HG03439 (cell line): Measurements from ENCODE around the gene PLCB1.
"Not testable (repeated sequence)": the region's sequence is repeated elsewhere in the genome, so short reads cannot be mapped to it uniquely, and the experiment has no call there.

Experiments
- ATAC-seq: cut with Tn5 transposase; IDR thresholded peaks from one replicate; pipeline ENCODE4 v1.9.1; 2021; ENCODE audit warnings: mild to moderate bottlenecking, moderate library complexity; ENCODE audit not compliant: unreplicated experiment

Gene PLCB1

DNA sequence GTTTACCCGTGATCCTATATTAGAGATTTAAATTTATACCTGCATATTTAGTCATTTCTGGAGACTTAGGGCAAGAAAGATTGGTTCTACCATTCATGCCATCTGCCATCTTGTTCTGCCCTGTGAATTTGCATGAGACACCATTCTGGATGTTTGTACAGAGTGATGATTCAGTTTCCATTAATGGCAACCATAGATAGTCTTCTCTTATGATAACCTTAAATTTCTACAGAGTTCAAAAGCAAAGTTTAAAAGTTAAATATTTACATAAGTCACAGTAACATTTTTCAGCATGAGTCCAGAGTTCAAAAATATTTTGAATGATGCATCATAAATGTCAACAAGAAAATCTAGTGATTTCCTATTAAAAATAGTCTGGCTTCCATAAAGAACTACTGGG is 23.2 kb downstream of the PLCB1 start:
- ATAC-seq: no peak

DNA sequence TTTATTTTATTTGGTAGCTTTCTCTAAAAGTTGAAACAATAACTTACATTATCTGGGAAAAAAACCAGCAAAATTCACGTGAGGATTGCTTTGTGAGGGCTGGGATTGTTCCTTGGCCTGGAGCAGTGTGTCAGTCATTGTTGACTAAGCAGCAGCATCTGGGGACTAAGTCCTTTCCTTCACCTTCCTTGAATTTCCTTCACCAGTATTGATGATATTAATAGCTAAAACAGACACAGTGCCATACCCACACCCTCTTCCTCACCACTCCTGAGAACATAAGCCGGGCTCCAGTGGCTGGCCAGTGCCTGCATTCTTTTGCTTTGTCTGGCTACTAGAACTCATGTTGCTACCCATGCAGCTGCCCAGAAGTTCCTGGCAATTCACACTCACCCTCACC is 23.7 kb downstream of the PLCB1 start:
- no peak for ATAC-seq

DNA sequence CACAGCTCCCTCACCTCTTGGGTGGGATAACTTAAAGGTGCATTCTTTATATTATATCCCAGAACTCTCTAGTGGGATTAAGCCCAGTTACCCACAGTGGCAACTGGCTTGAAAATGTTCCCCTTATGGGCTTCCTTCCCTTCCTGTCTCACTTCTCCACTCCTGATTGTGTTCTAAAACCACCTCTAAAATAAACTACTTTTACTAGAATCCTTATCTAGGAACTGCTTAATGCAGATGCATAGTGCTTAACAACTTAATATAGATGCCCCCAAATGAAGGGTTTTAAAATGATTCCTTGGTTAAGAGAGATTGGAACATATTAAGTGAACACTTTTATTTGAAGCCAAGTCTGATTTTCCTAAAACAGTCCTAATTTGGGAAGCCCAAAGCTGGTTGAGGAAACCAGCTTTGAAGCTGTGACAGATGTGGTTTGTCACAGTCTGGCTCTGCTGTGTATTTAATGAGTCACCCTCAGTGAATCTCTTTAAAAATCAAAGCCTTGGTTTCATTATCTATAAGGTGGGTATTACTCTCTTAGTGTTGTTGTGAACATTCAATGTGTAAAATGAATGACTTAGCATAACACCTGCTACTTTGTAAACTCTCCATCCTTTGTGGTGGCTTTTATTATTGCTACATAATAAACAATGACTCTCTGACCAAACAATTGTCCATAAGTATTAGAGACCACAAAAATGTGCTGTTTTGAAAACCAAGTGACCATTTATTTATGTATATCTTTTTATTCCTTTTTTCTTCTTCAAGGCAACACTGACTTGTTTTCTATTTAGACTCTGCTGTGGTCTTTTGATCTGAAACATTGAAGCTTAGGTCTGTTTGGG is 24.4 kb downstream of the PLCB1 start:
- no peak for ATAC-seq

DNA sequence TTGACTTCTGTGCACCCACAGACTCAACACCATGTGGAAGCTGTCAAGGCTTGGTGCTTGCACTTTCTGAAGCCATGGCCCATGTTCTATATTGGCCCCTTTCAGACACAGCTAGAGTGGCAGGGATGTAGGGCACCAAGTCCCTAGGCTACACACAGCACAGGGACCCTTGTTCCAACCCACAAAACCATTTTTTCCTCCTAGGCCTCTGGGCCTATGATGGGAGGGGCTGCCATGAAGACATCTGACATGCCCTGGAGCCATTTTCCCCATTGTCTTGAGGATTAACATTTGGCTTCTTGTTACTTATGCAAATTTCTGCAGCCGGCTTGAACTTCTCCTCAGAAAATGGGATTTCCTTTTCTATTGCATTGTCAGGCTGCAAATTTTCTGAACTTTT is 27.2 kb downstream of the PLCB1 start:
- not testable (repeated sequence) for ATAC-seq

DNA sequence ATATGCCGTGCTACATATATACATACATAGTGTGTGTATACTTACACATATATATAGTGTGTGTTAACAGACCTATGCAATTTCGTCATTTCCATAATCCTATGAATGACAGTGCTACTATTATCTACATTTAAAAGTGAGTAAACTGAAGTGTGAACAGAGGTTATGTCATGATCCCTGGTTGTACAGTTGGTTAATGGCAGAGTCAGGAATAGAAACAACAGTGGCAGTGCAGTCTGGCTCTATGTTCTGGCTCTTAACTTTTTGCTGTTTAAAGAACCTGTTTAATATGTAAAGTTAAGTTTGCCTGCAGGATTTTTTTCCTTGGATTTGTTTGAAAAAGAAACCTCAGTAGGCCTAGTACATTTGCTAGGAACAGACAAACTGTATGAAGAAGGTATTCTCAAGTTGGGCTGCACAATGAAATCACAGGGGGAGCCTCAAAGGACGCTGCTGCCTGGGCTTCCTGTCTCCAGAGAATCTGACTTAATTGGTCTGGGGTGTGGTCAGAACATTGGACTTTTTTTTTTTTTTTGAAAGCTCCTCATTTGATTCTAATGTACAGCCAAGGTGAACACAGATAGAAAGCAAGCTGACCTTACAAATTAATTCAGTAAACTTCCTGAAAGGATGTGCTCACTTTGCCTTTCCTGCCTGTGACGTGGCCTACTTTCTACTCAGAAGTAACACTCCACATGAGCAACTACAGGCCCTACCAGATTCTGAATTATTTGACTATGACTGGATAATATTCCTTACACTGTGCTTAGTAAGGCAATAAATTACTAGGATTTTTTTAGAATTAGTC is 29.4 kb downstream of the PLCB1 start:
- ATAC-seq: no peak

DNA sequence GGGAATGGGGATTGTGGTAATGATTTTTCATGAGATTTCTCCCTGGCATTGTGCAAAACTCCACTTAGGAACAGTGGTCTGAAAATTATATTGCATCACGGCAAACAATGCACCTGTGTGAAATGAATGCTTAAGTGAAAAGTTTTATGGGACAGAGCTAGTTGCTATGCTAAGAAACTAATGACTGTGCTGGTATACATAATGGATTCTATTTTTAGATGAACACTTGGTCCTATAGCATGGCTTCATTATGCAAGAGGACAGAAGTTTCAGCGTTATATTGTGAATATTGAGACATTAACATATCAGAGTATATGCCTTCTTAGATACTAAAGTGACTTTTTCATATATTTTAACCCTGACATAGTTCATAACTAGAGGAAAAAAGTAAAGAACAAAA is 30.5 kb downstream of the PLCB1 start:
- no peak for ATAC-seq

DNA sequence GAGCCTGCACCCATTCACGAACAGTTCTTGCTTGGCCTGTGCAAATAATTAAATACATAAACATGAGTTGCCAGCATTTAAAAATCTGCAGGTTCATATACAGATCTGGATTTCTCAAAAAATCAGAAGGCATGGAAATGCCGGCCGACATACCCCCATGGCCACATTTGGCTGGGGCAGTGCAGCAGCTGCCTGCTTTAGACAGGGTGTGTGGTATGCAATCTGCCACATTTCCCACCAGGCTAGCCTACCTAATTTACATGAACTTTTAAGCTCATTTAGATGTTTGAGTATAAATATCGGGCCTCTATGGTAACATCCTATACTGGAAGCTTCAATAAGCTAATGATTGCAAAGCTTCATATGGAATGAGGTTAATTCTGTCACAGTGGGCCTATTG is 31.5 kb downstream of the PLCB1 start:
- ATAC-seq: no peak

DNA sequence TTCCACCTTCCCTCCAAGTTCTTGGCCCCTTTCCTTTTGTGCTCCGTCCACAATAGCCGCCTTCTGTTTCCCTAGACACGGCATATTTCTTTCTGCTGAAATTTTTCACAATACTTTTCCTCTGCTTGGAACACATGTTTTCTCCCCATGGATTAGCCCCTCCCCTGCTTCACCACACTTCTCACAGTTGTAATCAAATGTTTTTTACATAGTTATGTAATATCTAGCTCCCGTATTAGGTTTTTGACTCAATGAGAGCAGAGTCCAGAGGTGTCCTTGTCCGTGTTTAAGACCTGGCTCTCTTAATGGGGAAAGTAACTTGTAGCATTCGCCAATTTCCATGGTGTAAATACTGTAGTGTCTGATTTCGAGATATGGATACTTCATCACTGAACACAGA is 34.7 kb downstream of the PLCB1 start:
- ATAC-seq: no peak

DNA sequence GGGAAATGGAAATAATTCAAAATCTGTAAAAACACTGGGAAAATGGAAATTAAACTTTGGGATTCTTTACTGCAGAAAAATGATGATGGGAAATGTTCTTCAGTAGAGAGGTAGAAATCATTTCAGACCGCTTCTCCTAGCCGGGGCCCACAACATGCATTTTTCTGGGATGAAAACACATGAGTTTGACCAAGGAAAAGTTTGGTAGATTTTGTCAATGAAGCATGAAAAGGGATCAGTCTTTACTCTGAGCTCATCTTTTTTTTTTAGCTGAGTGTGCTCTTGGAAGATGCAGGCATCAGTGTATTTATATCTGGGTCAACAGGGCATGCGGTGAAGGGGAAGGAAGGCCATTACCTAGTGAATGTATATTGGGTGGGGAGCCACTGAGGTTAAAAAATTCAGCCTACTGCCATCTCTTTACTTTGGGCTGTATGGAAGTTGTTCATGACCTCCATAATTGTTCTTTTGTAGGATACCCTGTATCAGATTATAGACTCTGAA is 36.8 kb downstream of the PLCB1 start:
- no peak for ATAC-seq

DNA sequence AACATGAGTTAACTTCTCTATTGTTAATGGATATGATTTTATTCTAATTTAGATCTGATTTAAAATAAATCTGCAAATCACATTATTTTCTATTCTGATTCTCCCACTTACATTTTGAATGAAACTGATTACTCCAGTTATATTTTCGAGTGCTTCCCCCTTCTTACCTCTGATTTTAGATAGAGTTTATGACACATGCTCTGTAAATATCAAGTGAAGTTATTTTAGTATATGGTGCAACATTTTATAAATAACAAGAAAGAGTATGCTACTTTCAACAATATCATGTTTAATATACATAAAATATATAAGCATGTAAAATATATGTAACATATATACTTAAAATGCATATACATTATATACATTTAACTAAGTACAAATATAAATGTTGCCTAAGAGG is 38.9 kb downstream of the PLCB1 start:
- ATAC-seq: no peak

DNA sequence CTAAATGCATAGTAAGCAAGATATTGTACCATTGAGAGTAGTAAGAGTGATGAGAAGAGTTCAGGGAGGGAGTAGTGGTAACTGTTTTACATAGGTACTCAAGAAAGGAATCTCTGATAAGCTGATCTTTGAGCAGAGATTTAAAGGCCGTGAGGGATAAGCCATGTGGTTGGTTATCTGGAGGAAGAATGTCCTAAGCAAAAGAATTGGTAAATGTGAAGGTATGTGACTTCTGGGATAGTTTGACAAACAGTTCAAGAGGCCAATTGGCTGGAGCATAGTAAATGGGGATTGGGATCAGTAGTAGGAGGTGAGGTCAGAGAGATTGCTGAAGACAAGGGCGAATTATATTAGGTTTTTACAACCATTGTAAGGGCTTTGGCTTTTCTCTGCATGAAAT is 40.1 kb downstream of the PLCB1 start:
- no peak for ATAC-seq

DNA sequence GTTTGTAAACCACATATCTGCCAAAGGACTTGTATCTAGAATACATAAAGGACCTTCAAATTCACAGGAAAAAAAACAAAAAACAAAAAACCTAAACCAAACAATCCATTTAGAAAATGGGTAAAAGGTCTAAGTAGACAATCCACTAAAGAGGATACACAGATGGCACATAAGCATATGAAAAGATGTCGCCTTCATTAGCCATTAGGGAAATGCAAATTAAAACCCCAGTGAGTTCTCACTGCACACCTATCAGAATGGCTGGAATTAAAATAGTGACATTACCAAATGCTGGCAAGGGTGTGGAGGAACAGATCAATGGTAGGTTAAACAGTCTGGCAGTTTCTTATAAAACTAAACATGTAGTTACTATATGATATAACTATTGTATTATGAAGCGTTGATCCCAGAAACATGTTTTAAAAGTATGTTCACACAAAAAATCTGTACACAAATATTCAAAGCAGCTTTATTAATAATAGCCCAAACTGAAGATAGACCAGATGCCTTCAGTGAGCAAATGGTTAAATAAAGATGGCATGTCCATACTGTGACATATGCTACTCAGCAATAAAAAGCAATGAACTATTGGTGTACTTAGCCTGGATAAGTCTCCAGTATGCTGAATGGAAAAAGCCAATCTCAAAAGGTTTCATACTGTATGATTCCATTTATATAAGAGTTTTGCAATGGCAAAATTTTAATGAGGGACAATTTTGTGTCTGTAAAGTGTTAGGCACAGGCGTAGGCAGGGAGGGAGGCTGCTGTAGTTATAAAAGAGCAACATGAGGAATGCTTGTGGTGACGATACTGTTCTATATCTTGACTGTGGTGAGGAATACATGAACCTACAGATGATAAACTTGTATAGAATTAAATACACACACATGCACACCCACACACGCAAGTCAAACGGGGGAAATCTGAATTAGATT is 43.9 kb downstream of the PLCB1 start:
- no peak for ATAC-seq

DNA sequence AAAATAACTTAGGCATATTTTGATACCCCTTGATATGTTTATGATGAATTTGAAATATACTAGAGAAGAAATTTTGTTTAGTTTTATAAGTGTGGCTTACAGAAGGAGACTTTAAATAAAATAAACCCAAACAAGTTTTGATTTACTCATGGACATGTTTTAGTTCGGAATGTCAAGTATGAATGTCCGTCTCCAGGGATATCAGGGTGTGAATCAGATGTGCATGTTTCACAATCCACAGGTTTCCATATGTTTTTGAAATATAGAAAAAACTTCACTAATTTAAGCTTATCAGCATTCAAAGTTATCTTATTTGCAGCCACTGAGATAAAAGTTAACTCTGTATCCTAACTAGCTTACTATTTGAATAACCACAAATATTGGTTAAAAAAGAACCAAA is 51.5 kb downstream of the PLCB1 start:
- no peak for ATAC-seq

DNA sequence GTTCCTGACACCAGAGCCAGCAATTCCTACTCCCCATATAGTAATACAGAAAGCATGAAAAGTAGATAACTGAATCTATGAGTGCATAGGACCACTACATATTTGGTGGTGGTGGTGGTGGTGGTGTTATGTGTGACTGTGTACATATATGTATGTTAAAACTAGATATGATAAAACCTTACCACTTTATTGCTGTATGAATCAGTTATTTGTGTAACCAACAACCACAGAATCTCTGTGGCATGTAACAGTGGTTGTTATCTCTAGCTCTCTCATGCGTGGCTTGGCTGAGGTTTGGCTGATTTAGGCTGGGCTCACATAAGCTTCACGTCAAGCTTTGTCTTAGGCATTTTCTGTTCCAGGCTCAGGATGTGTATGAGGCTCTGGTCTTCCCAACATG is 55.7 kb downstream of the PLCB1 start:
- ATAC-seq: no peak

DNA sequence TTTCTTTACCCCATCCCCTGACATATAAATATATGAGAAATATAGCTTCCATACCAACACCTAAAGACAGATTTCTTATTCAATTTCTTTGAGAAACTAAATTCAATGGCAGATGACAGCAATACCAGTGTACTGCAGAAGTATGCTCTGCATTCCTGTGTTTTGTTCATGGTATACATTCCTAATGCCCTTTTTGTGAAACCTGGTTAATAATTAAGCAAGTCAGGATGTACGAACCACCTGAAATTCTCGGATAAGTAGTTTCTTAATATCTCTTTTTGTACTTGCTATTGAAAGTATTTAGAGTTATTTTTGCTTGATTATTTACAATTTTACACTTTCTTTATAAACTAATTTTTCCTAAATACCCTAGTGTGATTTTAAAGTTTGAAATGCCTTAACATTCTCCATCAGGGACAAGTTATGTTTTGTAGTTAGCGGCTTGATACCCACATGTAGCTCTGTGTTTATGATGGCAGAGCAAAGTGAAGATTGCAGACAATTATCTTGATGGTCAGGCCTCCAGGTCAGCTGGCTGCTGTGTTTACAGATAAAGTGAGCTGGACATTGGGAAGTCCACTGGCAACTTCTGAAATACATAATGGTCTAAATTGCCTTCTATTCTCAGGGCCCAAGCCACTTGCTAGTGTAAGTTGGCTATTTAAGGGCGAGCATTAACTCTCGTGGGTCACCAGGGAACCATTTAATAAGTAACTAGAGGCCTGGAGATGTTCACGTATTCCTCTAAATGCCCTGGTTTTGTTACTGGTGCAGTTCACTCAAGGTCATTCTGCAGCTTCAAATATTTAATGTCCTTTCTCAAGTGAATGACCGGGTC is 58.2 kb downstream of the PLCB1 start:
- no peak for ATAC-seq

DNA sequence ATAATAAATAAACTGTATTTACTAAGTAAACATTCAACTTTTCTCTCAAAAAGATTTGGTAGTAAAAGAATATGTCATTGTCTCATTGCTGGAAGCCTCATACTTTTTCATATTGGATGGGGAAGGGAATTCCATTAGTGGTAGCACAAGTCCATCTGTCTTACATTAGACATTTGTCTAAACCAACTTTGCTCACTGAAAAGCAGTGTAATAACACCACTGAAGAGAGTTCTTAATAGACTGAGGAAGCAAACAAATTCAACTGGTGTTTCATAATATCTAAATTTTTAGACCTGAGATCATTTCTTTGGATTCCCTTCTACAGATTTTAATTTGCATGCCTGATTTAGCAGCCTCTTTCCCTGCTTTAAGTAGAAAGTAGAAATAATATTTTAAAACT is 62.7 kb downstream of the PLCB1 start:
- no peak for ATAC-seq

DNA sequence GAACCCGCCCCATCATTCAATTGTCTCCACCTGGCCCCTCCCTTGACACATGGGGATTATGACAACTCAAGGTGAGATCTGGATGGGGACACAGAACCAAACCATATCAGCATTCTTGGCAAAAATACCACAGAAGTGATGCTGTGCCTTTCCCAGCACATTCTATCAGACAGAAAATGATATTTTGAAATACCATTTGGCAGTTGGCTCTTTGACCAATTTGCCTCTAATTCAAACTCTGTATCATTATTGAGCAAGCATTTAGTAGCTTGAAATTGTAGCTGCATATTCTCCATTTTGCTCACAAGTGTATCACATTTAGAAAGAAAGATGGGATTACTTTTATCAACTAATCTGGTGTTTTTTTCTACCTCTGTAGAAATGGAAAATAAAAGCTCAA is 64.0 kb downstream of the PLCB1 start:
- ATAC-seq: no peak

DNA sequence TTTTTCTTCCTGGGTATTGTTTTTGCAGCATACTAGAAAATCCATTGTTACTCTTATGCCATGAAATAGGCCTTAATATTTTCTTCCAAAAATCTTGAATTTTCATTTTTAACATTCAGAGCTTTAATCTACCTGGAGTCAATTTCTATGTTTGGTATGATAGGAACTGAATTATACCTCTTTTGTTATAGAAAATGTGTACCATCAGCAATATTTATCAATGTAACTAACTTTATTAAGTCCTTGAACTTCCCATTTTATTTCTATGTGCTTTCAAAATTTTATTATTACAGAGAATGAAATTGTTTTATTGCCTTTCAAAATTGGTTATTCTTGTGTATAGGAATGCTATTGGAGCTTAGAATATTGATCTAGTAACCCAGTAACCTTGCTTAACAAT is 68.2 kb downstream of the PLCB1 start:
- no peak for ATAC-seq

DNA sequence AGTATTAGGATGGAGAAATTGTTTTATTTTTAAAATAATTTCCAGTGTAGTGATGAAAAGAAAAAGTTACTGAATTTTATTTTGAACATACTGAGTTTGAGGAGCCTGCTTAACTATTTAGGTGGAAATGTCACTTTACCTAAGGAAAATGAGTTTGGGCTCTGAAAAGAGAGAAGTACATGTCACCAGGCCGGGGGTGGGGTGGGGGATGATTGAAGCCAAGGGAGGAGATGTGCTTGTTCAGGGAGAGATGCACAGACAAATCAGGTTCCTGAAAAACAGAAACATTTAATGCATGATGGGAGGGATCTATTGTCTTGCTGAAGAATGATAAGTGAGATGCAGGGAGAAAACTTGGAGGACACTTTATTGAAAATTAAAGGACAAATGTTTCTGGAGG is 71.3 kb downstream of the PLCB1 start:
- ATAC-seq: no peak

DNA sequence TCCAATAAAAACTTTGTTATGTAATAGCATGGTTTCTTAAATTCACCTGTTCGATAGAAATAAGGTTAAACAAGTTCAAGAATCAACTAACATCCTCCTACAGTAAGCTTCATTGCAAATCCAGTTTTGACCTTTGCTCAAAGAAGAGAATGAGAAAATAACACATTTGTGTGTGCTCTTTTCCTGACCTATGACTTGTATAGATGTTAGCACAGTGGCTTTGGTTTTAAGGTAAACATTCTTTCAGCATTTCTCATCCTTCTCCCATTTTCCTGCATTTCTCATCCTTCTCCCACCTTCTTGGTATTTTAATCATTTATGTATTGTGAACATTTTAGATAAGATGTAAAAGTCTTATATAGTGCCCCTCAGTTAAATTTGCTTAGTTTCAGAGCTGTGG is 73.9 kb downstream of the PLCB1 start:
- ATAC-seq: no peak
